NCI-H2196 treated with DMSO at 0.1 percent for 48 hours (cell line): ENCODE measurements around the gene KNL1.
"Not testable (repeated sequence)": the region's sequence is repeated elsewhere in the genome, so short reads cannot be mapped to it uniquely, and the experiment has no call there.

Source experiments
- DNase-seq: peaks from one replicate; lab custom pipeline; 2025; ENCODE audit not compliant: unreplicated experiment; lab: John Stamatoyannopoulos, UW

KNL1 gene

GRCh38 chr15:40676290-40676689 is 82.2 kb downstream of the KNL1 start:
- DNase-seq: not testable (repeated sequence)

- not testable (repeated sequence) for DNase-seq
These were observed 82.9 kb downstream of the KNL1 start for GRCh38 chr15:40676906-40677305.

GRCh38 chr15:40680151-40680550 is 86.1 kb downstream of the KNL1 start:
- DNase-seq: no peak

- DNase-seq: not testable (repeated sequence)
These were observed 86.9 kb downstream of the KNL1 start for GRCh38 chr15:40680959-40681358.

- no peak for DNase-seq
These were observed 90.3 kb downstream of the KNL1 start for GRCh38 chr15:40684381-40684780.

- DNase-seq: no peak
These were observed 91.3 kb downstream of the KNL1 start for GRCh38 chr15:40685376-40685775.

- DNase-seq: no peak
These were observed 95.1 kb downstream of the KNL1 start for GRCh38 chr15:40688932-40689799.

GRCh38 chr15:40691737-40692136 is 97.7 kb downstream of the KNL1 start:
- DNase-seq: no peak

GRCh38 chr15:40693904-40694687 is 100.0 kb downstream of the KNL1 start:
- no peak for DNase-seq

GRCh38 chr15:40694688-40695468 is 100.8 kb downstream of the KNL1 start, which contains the start of gene RAD51:
Gene RAD51, plus strand, starts transcription at chr15:40695174. Its CDS starts 3,585 bp downstream, at chr15:40698759.
- DNase-seq: peak; percentile 61

GRCh38 chr15:40695469-40695890 is 101.4 kb downstream of the KNL1 start:
- DNase-seq: no peak

- DNase-seq: no peak
These were observed 102.2 kb downstream of the KNL1 start for GRCh38 chr15:40696228-40696627.

- no peak for DNase-seq
These were observed 103.9 kb downstream of the KNL1 start for GRCh38 chr15:40697916-40698315.

GRCh38 chr15:40702077-40702476 is 108.0 kb downstream of the KNL1 start:
- no peak for DNase-seq

- no peak for DNase-seq
These were observed 112.1 kb downstream of the KNL1 start for GRCh38 chr15:40706121-40706520.
